Measurements from ENCODE around the gene PFKFB3. TPM values are rescaled to one million over a fixed set of nuclear protein-coding genes. Genes with fewer than 3 reads are reported as not detected.
"Not testable (repeated sequence)": the region's sequence is repeated elsewhere in the genome, so short reads cannot be mapped to it uniquely, and the experiment has no call there.

Gene PFKFB3
- polyA plus RNA-seq, 1 experiment = 30.7 TPM

DNA sequence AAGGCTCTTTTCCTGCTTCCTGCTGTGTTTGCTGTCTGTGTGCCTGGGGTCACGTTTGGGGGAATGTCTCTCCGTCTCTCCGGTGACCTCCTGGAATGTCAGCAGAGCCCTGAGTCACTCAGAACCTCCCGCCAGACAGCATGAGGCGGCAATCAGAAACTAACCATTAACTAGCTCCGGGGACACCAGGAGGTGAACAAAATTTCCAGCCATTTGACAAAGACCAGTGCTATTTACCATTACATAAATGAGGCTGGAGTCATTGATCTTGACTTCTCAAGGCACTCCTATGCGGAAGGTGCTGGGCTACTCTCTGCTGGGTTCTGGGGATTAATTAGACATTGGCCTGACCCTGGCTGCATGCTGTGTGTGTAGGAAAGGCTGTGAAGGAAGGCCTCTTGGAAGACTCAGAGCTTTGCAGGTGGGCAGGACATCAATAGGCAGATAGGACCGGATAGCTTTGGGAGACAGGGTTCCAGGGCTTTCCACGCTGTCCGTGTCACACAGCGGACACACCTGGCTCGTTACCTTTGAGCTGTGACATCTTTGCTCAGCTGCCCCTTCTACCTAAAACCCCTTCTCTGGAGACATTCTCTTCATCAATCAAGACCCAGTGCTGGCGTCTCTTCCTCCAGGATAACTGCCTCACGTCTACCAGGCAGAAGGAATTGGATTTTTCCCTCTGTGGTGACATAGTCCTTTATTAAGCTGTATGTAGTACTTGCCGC is 77.0 kb downstream of the PFKFB3 start:
- no peak for TF ChIP-seq CTCF (IDR thresholded peaks at IDR 0.05; ENCODE audit: insufficient read depth, low read depth, low read length)
- DNase-seq (ENCODE audit: low read depth) = peak; percentile 52
- CTCF ChIA-PET = no interaction called here
- no peak overlapping the region for H3K4me3 ChIP-seq (ENCODE audit: low read depth, low read length)
- no peaks in the 10 kb centered on the region for H3K36me3 ChIP-seq (ENCODE audit: control insufficient read depth, insufficient read depth, low read length)
- POLR2A ChIA-PET = no interaction called here
- no peaks in the 10 kb centered on the region for H3K27me3 ChIP-seq (ENCODE audit: control insufficient read depth, insufficient read depth, low read length)

- DNase-seq (ENCODE audit: low read depth) = no peak
- Histone ChIP-seq H3K4me3 (ENCODE audit: low read depth, low read length) (no peak overlapping the region), H3K27me3 (ENCODE audit: control insufficient read depth, insufficient read depth, low read length) (no peaks in the 10 kb centered on the region), H3K36me3 (ENCODE audit: control insufficient read depth, insufficient read depth, low read length) (no peaks in the 10 kb centered on the region)
- no peak for TF ChIP-seq CTCF (IDR thresholded peaks at IDR 0.05; ENCODE audit: insufficient read depth, low read depth, low read length)
- ChIA-PET POLR2A (no interaction called here), CTCF (no interaction called here)
Observed at GRCh38 chr10:6280291-6280690, 77.6 kb downstream of the PFKFB3 start.

- no peak for TF ChIP-seq CTCF (IDR thresholded peaks at IDR 0.05; ENCODE audit: insufficient read depth, low read depth, low read length)
- Histone ChIP-seq H3K27me3 (ENCODE audit: control insufficient read depth, insufficient read depth, low read length) (no peaks in the 10 kb centered on the region), H3K4me3 (ENCODE audit: low read depth, low read length) (no peak overlapping the region), H3K36me3 (ENCODE audit: control insufficient read depth, insufficient read depth, low read length) (no peaks in the 10 kb centered on the region)
- ChIA-PET POLR2A (no interaction called here), CTCF (no interaction called here)
- DNase-seq (ENCODE audit: low read depth) = no peak
Observed at GRCh38 chr10:6282454-6282958, 79.8 kb downstream of the PFKFB3 start.

DNA sequence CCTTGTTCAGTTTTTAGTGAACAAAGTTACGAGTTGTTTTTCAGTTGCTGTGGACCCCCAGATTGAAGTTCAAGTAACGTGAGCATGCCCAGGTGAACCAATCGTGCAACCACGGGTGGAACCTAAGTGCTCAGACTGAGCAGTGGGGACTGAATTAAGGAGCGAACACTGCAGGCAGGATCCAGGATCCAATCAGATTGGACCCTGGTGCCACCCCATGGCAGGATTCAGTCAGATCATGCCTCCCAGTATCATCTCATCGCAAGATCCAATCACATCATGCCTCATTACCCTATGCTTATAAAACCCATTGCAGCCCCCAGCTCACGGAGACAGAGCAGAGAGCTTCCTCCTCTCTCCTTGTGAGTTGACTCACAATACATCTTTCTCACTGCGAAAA is 80.9 kb downstream of the PFKFB3 start:
- Histone ChIP-seq H3K27me3 (ENCODE audit: control insufficient read depth, insufficient read depth, low read length) (no peaks in the 10 kb centered on the region), H3K4me3 (ENCODE audit: low read depth, low read length) (no peak overlapping the region), H3K36me3 (ENCODE audit: control insufficient read depth, insufficient read depth, low read length) (no peaks in the 10 kb centered on the region)
- POLR2A ChIA-PET = no interaction called here
- CTCF ChIA-PET = no interaction called here
- DNase-seq (ENCODE audit: low read depth) = no peak
- TF ChIP-seq CTCF (IDR thresholded peaks at IDR 0.05; ENCODE audit: insufficient read depth, low read depth, low read length) = no peak

DNA sequence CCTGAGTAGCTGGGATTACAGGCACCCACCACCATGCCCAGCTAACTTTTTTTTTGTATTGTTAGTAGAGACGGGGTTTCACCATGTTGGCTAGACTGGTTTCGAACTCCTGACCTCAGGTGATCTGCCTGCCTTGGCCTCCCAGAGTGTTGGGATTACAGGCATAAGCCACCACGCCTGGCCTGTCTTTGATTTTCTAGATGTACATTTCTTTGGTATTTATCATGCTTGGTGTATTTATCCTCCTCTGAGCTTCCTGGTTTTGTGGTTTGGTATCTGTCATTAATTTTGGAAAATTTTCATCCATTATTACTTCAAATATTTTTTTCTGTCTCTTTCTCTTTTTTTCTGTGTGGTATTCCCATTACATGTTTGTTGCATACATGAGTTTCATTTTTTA is 87.9 kb downstream of the PFKFB3 start:
- CTCF ChIA-PET = interaction anchor here (0.9 kb wide), 1 partner anchor 88 kb away, joined by 3 read pairs; the partner anchor contains the start of gene PFKFB3
- H3K36me3 ChIP-seq (ENCODE audit: control insufficient read depth, insufficient read depth, low read length); H3K4me3 ChIP-seq (ENCODE audit: low read depth, low read length); H3K27me3 ChIP-seq (ENCODE audit: control insufficient read depth, insufficient read depth, low read length); POLR2A ChIA-PET; DNase-seq (ENCODE audit: low read depth): not testable (repeated sequence)

GRCh38 chr10:6292741-6293151 is 90.0 kb downstream of the PFKFB3 start:
- TF ChIP-seq CTCF (IDR thresholded peaks at IDR 0.05; ENCODE audit: insufficient read depth, low read depth, low read length) = no peak
- ChIA-PET POLR2A (no interaction called here), CTCF (interaction anchor here (0.6 kb wide), 1 partner anchor 12 kb away, joined by 3 read pairs; no protein-coding TSS in a partner anchor)
- Histone ChIP-seq H3K27me3 (ENCODE audit: control insufficient read depth, insufficient read depth, low read length) (no peaks in the 10 kb centered on the region), H3K36me3 (ENCODE audit: control insufficient read depth, insufficient read depth, low read length) (no peaks in the 10 kb centered on the region), H3K4me3 (ENCODE audit: low read depth, low read length) (no peak overlapping the region)
- no peak for DNase-seq (ENCODE audit: low read depth)

GRCh38 chr10:6296425-6296824 is 93.7 kb downstream of the PFKFB3 start:
- CTCF ChIA-PET; DNase-seq (ENCODE audit: low read depth); POLR2A ChIA-PET; H3K36me3 ChIP-seq (ENCODE audit: control insufficient read depth, insufficient read depth, low read length); H3K27me3 ChIP-seq (ENCODE audit: control insufficient read depth, insufficient read depth, low read length); H3K4me3 ChIP-seq (ENCODE audit: low read depth, low read length): not testable (repeated sequence)

Data from BJ (cell line).